Upper lobe of left lung (tissue), 4 donors: ENCODE data around the gene SDSL.

Experiments
- POLR2A ChIP-seq, 4 donors: fragments of 450-650 bp; IDR thresholded peaks; one replicate each; pipeline ENCODE4 v1.5.1; 2016 to 2017; ENCODE audit warnings: antibody characterized with exemption in 4 of 4, mild to moderate bottlenecking in 2 of 4
- TF ChIP-seq, protein P1 (sequence below), 6 experiments: fragments of 450-650 bp in 4 of 6; fragments of 200-600 bp in 2 of 6; sonication (generic) in 2 of 6; IDR thresholded peaks; one replicate each; pipeline ENCODE4 v1.5.1; 2016 to 2019; ENCODE audit warnings: antibody characterized with exemption in 6 of 6

DNA sequence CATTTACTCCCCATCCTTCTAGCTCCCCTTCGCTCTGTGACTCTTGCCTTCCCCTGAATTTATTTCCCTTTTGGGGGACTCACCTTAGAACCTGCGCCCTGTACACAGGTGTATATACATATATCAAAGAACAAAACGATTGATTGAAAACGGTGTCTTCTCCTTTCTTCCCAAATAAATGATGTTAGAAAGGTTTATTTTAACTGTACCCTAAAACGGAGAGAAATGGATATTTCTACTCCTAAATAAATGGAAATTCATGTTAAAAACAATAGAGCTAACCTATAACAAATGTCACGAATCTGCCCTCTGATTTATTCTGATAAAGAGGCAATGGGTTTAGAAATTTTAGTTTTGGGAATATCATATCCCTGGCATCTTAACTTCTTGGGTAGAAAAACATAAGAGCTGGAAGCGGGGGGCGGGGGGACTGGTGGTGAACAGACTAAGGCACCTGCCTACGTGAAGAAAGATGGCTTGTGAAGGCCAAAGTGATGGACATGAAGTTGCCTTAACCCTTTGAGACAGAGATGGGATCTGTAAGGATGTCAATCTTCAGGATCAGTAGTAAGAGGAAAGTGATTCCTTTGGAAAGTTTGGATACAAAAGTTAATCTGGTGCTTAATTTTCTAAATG is 58.3 kb downstream of the SDSL start:
- TF ChIP-seq, protein P1, sequence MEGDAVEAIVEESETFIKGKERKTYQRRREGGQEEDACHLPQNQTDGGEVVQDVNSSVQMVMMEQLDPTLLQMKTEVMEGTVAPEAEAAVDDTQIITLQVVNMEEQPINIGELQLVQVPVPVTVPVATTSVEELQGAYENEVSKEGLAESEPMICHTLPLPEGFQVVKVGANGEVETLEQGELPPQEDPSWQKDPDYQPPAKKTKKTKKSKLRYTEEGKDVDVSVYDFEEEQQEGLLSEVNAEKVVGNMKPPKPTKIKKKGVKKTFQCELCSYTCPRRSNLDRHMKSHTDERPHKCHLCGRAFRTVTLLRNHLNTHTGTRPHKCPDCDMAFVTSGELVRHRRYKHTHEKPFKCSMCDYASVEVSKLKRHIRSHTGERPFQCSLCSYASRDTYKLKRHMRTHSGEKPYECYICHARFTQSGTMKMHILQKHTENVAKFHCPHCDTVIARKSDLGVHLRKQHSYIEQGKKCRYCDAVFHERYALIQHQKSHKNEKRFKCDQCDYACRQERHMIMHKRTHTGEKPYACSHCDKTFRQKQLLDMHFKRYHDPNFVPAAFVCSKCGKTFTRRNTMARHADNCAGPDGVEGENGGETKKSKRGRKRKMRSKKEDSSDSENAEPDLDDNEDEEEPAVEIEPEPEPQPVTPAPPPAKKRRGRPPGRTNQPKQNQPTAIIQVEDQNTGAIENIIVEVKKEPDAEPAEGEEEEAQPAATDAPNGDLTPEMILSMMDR (IDR thresholded peaks at IDR 0.05): no peak
- TF ChIP-seq POLR2A (IDR thresholded peaks at IDR 0.05): no peak
